Breast epithelium (tissue), 4 donors: ENCODE data around the gene BRD3. TPM values are rescaled to one million over a fixed set of nuclear protein-coding genes. Genes with fewer than 3 reads are reported as not detected.

Experiments used
- DNase-seq, 2 donors: peaks; one replicate each; pipeline ENCODE4 v3.0.0-alpha.2; 2019; ENCODE audit warnings: low spot score in 2 of 2
- H3K27ac ChIP-seq, 2 donors: fragments of 200-600 bp; sonication (generic) in 1 of 2; one replicate each; pipeline ENCODE4 v1.5.1; 2016 to 2019; ENCODE audit warnings: mild to moderate bottlenecking in 1 of 2
- H3K27me3 ChIP-seq, 2 donors: fragments of 200-600 bp; sonication (generic) in 1 of 2; one replicate each; pipeline versions ENCODE4 v1.5.1 to v1.6.0; 2017 to 2019; ENCODE audit warnings: control low read depth in 1 of 2, mild to moderate bottlenecking in 1 of 2
- H3K36me3 ChIP-seq: fragments of 200-600 bp; one replicate; pipeline ENCODE4 v1.5.1; 2019
- H3K4me1 ChIP-seq, 2 donors: fragments of 200-600 bp; sonication (generic); one replicate each; pipeline ENCODE4 v1.5.1; 2016 to 2019; ENCODE audit warnings: control low read depth in 1 of 2
- H3K4me3 ChIP-seq, 3 donors: fragments of 200-600 bp; sonication (generic); 1 replicate in 2 of 3; 2 replicates in 1 of 3; pipeline ENCODE4 v1.5.1; 2016 to 2019; ENCODE audit warnings: mild to moderate bottlenecking in 3 of 3, moderate library complexity in 2 of 3
- H3K9me3 ChIP-seq, 2 donors: fragments of 200-600 bp; sonication (generic) in 1 of 2; one replicate each; pipeline ENCODE4 v1.5.1; 2016 to 2019; ENCODE audit warnings: control low read depth in 1 of 2
- CTCF ChIP-seq, 3 donors: fragments of 450-650 bp; IDR thresholded peaks; one replicate each; pipeline ENCODE4 v1.5.1; 2016 to 2017; ENCODE audit warnings: antibody characterized with exemption in 3 of 3, mild to moderate bottlenecking in 3 of 3, moderate library complexity in 3 of 3
- POLR2A ChIP-seq: fragments of 450-650 bp; IDR thresholded peaks from one replicate; pipeline ENCODE4 v1.6.1; 2016; ENCODE audit warnings: antibody characterized with exemption, mild to moderate bottlenecking, moderate library complexity
- POLR2AphosphoS5 ChIP-seq, 3 donors: sonication (generic); formaldehyde crosslinking; IDR thresholded peaks; one replicate each; pipeline ENCODE4 v1.6.1; 2017; ENCODE audit warnings: antibody characterized with exemption in 3 of 3
- intact Hi-C: fragments of 100-400 bp; cut with DNase I; formaldehyde crosslinking; loops from one replicate; pipeline ENCODE4 v1.15.1; 2023; ENCODE audit warnings: low total_unique reads
- total RNA-seq, 3 donors: library from RNA; depleted of rRNA; stranded (reverse); fragments of >200 nt; gene quantifications; one replicate each; pipeline ENCODE4 v1.1.0, GENCODE V29; 2016

The BRD3 gene
- total RNA-seq, 3 donors from 2014 or later = 21.6 to 26.2 (median 24.6) TPM

GRCh38 chr9:134014946-134015345 is 52.9 kb downstream of the BRD3 start:
- no peaks in the 10 kb centered on the region for H3K9me3 ChIP-seq
- H3K27ac ChIP-seq = no peak overlapping the region
- no peak for DNase-seq
- no peak overlapping the region for H3K4me3 ChIP-seq
- H3K4me1 ChIP-seq = no peaks in the 10 kb centered on the region
- H3K27me3 ChIP-seq = no peaks in the 10 kb centered on the region
- H3K36me3 ChIP-seq = no peaks in the 10 kb centered on the region
- TF ChIP-seq CTCF (IDR thresholded peaks at IDR 0.05) (no peak), POLR2AphosphoS5 (IDR thresholded peaks at IDR 0.05) (no peak), POLR2A (no peak)
- intact Hi-C loops = no loop called here

- Histone ChIP-seq H3K27me3 (no peaks in the 10 kb centered on the region), H3K9me3 (no peaks in the 10 kb centered on the region), H3K4me3 (no peak overlapping the region), H3K4me1 (no peaks in the 10 kb centered on the region), H3K36me3 (no peaks in the 10 kb centered on the region), H3K27ac (no peak overlapping the region)
- DNase-seq = no peak
- intact Hi-C loops = no loop called here
- no peak for TF ChIP-seq POLR2AphosphoS5 (IDR thresholded peaks at IDR 0.05)
- TF ChIP-seq POLR2A = no peak
These were observed 56.4 kb downstream of the BRD3 start for GRCh38 chr9:134011401-134011800.

GRCh38 chr9:134010310-134011173 is 57.3 kb downstream of the BRD3 start:
- Histone ChIP-seq H3K27ac (no peak overlapping the region), H3K9me3 (no peaks in the 10 kb centered on the region), H3K36me3 (no peaks in the 10 kb centered on the region), H3K27me3 (no peaks in the 10 kb centered on the region), H3K4me1 (no peaks in the 10 kb centered on the region), H3K4me3 (no peak overlapping the region)
- DNase-seq = no peak
- intact Hi-C loops = no loop called here
- no peak for TF ChIP-seq POLR2A
- TF ChIP-seq POLR2AphosphoS5 (IDR thresholded peaks at IDR 0.05) = no peak
- no peak for TF ChIP-seq CTCF (IDR thresholded peaks at IDR 0.05)

GRCh38 chr9:134007571-134007970 is 60.3 kb downstream of the BRD3 start:
- no peaks in the 10 kb centered on the region for H3K9me3 ChIP-seq
- H3K4me1 ChIP-seq = no peaks in the 10 kb centered on the region
- DNase-seq = no peak
- intact Hi-C loops = no loop called here
- H3K27ac ChIP-seq = no peak overlapping the region
- no peak overlapping the region for H3K4me3 ChIP-seq
- H3K36me3 ChIP-seq = no peaks in the 10 kb centered on the region
- TF ChIP-seq CTCF (IDR thresholded peaks at IDR 0.05) (no peak), POLR2AphosphoS5 (IDR thresholded peaks at IDR 0.05) (no peak), POLR2A (no peak)
- no peaks in the 10 kb centered on the region for H3K27me3 ChIP-seq

GRCh38 chr9:134007150-134007549 is 60.7 kb downstream of the BRD3 start:
- Histone ChIP-seq H3K4me3 (no peak overlapping the region), H3K36me3 (no peaks in the 10 kb centered on the region), H3K27ac (no peak overlapping the region), H3K4me1 (no peaks in the 10 kb centered on the region), H3K9me3 (no peaks in the 10 kb centered on the region), H3K27me3 (no peaks in the 10 kb centered on the region)
- no peak for TF ChIP-seq POLR2A
- TF ChIP-seq CTCF (IDR thresholded peaks at IDR 0.05) = no peak
- TF ChIP-seq POLR2AphosphoS5 (IDR thresholded peaks at IDR 0.05) = no peak
- DNase-seq = no peak
- intact Hi-C loops = no loop called here
